HCT116 (cell line): ENCODE data around the gene BYSL. TPM values are rescaled to one million over a fixed set of nuclear protein-coding genes. Genes with fewer than 3 reads are reported as not detected.

Source experiments
- ATAC-seq: fragments of 200-7000 bp; cut with Tn5 transposase; 2 replicates; pipeline ENCODE4 v1.9.1; 2020; ENCODE audit warnings: mild to moderate bottlenecking, moderate library complexity
- BruUV-seq: library from RNA; stranded (reverse); fragments of 400-500 nt; replicated peaks from 2 replicates; lab custom pipeline; 2021; lab: Mats Ljungman, UMichigan
- CTCF ChIA-PET: fragments of 300-600 bp; sonication (Branson Sonifier 250); formaldehyde crosslinking; loops from one replicate; lab custom pipeline; 2021; ENCODE audit warnings: antibody characterized with exemption; lab: Charles Lee
- POLR2A ChIA-PET: fragments of 300-600, 350-600 bp; sonication (Branson Sonifier 250); formaldehyde crosslinking; loops from one replicate; lab custom pipeline; 2021; ENCODE audit warnings: antibody characterized with exemption; lab: Charles Lee
- RAD21 ChIA-PET, 2 experiments: fragments of 300-600 bp; sonication (Branson Sonifier 250); formaldehyde crosslinking; loops; one replicate each; lab custom pipeline; 2023; ENCODE audit warnings: low total read pairs in 2 of 2; ENCODE audit not compliant: uncharacterized antibody in 2 of 2, unreplicated experiment in 2 of 2, low non-redundant PET in 1 of 2; lab: Charles Lee
- DNase-seq: peaks from one replicate; pipeline ENCODE4 v3.0.0-alpha.2; 2010; ENCODE audit warnings: low read depth, low spot score
- H2AFZ ChIP-seq: fragments of 200-600 bp; shearing (Covaris generic), sonication (generic); 2 replicates; pipeline ENCODE4 v1.6.1; 2017; ENCODE audit warnings: low read depth, mixed run types, mixed read lengths, antibody characterized with exemption, low read length; ENCODE audit not compliant: poor library complexity, severe bottlenecking
- H3K27ac ChIP-seq: 2 replicates; pipeline ENCODE4 v1.5.1; 2012; ENCODE audit warnings: low read depth, low read length
- H3K27me3 ChIP-seq: fragments of 200-600 bp; sonication (generic); 2 replicates; pipeline ENCODE4 v1.6.1; 2016; ENCODE audit warnings: mixed run types, low read length, mixed read lengths; ENCODE audit not compliant: insufficient read depth
- H3K36me3 ChIP-seq, 2 experiments: fragments of 200-500 bp in 1 of 2; fragments of 200-600 bp in 1 of 2; sonication (Bioruptor generic) in 1 of 2; sonication (generic) in 1 of 2; 2 replicates each; pipeline versions ENCODE4 v1.5.1 to v1.6.1; 2014 to 2016; ENCODE audit warnings: low read length in 2 of 2, inconsistent platforms in 1 of 2, mixed read lengths in 1 of 2, mixed run types in 1 of 2; ENCODE audit not compliant: insufficient read depth in 2 of 2, control insufficient read depth in 1 of 2
- H3K4me1 ChIP-seq, 2 experiments: fragments of 200-600 bp in 1 of 2; sonication (generic) in 1 of 2; 2 replicates each; pipeline versions ENCODE4 v1.5.1 to v1.6.1; 2012 to 2017; ENCODE audit warnings: low read length in 2 of 2, inconsistent platforms in 1 of 2, mild to moderate bottlenecking in 1 of 2, mixed read lengths in 1 of 2, mixed run types in 1 of 2, moderate library complexity in 1 of 2; ENCODE audit not compliant: insufficient read depth in 2 of 2, control insufficient read depth in 1 of 2
- H3K4me2 ChIP-seq: fragments of 200-600 bp; sonication (generic); 2 replicates; pipeline ENCODE4 v1.6.1; 2017; ENCODE audit warnings: mixed run types, low read length, mixed read lengths
- H3K4me3 ChIP-seq, 2 experiments: fragments of 200-600 bp in 1 of 2; sonication (generic) in 1 of 2; replicated peaks in 1 of 2; 2 replicates each; pipeline ENCODE4 v1.5.1; 2011 to 2016; ENCODE audit warnings: low read length in 2 of 2, control low read depth in 1 of 2, low read depth in 1 of 2, mild to moderate bottlenecking in 1 of 2, mixed read lengths in 1 of 2, mixed run types in 1 of 2
- H3K79me2 ChIP-seq: fragments of 200-600 bp; sonication (generic); 2 replicates; pipeline ENCODE4 v1.6.1; 2017; ENCODE audit warnings: mild to moderate bottlenecking, mixed run types, low read length, moderate library complexity, mixed read lengths; ENCODE audit not compliant: insufficient read depth
- H3K9ac ChIP-seq: fragments of 200-600 bp; sonication (generic); 2 replicates; pipeline ENCODE4 v1.6.1; 2016; ENCODE audit warnings: low read length, mixed read lengths
- H3K9me2 ChIP-seq: fragments of 200-600 bp; sonication (generic), shearing (Covaris generic); 2 replicates; pipeline ENCODE4 v1.6.1; 2017; ENCODE audit warnings: mixed run types, mild to moderate bottlenecking, moderate library complexity; ENCODE audit not compliant: insufficient read depth
- H3K9me3 ChIP-seq, 2 experiments: fragments of 200-500 bp in 1 of 2; fragments of 200-600 bp in 1 of 2; sonication (Bioruptor generic) in 1 of 2; sonication (generic) in 1 of 2; 2 replicates each; pipeline ENCODE4 v1.6.1; 2014 to 2017; ENCODE audit warnings: low read length in 2 of 2, mixed read lengths in 2 of 2, inconsistent platforms in 1 of 2, low read depth in 1 of 2, mild to moderate bottlenecking in 1 of 2, mixed run types in 1 of 2, moderate library complexity in 1 of 2; ENCODE audit not compliant: control insufficient read depth in 1 of 2, insufficient read depth in 1 of 2
- H4K20me1 ChIP-seq: fragments of 200-600 bp; sonication (generic), shearing (Covaris generic); 2 replicates; pipeline ENCODE4 v1.6.1; 2017; ENCODE audit warnings: mixed run types, mild to moderate bottlenecking, moderate library complexity; ENCODE audit not compliant: insufficient read depth
- CEBPB ChIP-seq: IDR thresholded peaks from 2 replicates; pipeline ENCODE4 v1.6.1; 2012; ENCODE audit warnings: low read depth
- EGR1 ChIP-seq: IDR thresholded peaks from 2 replicates; pipeline ENCODE4 v1.6.1; 2012; ENCODE audit warnings: low read depth
- EZH2phosphoT487 ChIP-seq: fragments of 200-600 bp; IDR thresholded peaks from 2 replicates; pipeline ENCODE4 v1.6.1; 2018; ENCODE audit warnings: antibody characterized with exemption, borderline replicate concordance
- SIN3A ChIP-seq: IDR thresholded peaks from 2 replicates; pipeline ENCODE4 v1.6.1; 2012; ENCODE audit warnings: low read depth
- SRF ChIP-seq: IDR thresholded peaks from 2 replicates; pipeline ENCODE4 v1.6.1; 2012; ENCODE audit warnings: low read depth
- intact Hi-C: fragments of 100-400 bp; cut with micrococcal nuclease; formaldehyde crosslinking; loops from 2 replicates; pipeline ENCODE4 v1.10.0; 2022
- total RNA-seq: library from RNA; stranded (reverse); gene quantifications from one replicate; pipeline ENCODE4 v1.2.1, GENCODE V29; 2021; ENCODE audit not compliant: unreplicated experiment
- TF ChIP-seq, protein P1 (sequence below): IDR thresholded peaks from 2 replicates; pipeline ENCODE4 v1.6.1; 2012

BYSL gene
- total RNA-seq, 1 experiment from 2014 or later: 55.7 TPM

DNA sequence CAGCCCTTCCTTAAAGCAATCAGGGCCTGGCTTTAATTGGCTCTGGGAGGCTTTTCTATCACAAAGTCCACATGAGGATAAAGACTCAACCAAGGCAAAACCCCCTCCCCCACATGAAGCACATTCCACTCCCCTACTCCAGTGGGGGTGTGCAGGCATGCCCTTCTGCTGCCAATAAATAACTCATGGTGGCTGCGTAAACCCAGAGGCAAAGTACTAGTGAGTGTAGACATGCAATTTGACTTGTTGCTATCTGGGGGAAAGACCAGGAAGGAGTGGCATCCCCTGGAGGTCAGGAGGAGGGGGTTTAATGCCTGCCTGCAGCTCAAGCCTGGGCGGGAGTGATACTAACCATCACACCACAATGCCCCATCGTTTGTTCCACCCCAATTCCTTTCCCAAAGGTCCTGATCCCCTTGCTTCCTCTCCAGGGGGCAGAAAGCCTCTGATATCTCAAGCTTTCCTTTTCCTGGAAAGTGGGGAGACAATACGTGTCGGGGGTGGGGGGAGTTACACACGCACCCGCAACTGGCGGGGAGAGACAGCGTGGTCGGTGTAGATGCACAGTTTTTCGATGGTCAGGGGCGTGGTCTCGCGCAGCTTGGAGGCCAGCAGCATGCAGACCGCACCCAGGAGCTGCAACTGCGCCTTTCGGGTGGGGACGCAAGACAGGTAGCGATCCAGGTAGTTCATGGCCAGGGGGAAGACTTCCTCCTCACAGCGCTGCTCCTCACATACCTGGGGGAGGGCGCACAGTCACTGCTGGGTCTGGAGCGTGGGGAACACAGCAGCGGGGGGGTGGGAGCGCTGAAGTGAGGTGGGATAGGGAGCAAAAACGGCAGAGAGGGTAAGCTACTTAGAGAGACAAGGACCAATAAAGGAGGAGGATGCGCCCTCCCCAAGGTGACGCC is 18.8 kb downstream of the BYSL start:
- Histone ChIP-seq H4K20me1 (no peaks in the 10 kb centered on the region), H3K36me3 (no peaks in the 10 kb centered on the region; a peak in 2 of 4 replicates), H3K9me3 (no peaks in the 10 kb centered on the region), H3K9ac (peak overlapping the region; percentile 71), H2AFZ (no peak overlapping the region), H3K4me2 (peak overlapping the region; percentile 84), H3K4me3 (peak overlapping the region; percentile 81 to 88), H3K4me1 (peaks cover 12 to 35% of the 10 kb centered on the region in 2 experiments; a peak in 3 of 4 replicates), H3K27me3 (no peaks in the 10 kb centered on the region), H3K9me2 (no peaks in the 10 kb centered on the region), H3K79me2 (no peaks in the 10 kb centered on the region; the same call in 1 of the 2 replicates), H3K27ac (peak overlapping the region; percentile 50; the same call in 1 of the 2 replicates)
- TF ChIP-seq SRF (no peak), EZH2phosphoT487 (no peak), CEBPB (no peak), SIN3A (no peak)
- TF ChIP-seq, protein P1, sequence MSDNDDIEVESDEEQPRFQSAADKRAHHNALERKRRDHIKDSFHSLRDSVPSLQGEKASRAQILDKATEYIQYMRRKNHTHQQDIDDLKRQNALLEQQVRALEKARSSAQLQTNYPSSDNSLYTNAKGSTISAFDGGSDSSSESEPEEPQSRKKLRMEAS: no peak
- BruUV-seq: TSS peak; percentile 22
- intact Hi-C loops: loop anchor here (5.0 kb wide), 2 partner anchors 102 to 153 kb away; partner anchors contain the start of gene TOMM6
- ATAC-seq: no peak
- RAD21 ChIA-PET: no interaction called here
- POLR2A ChIA-PET: interaction anchor here (0.9 kb wide), 1 partner anchor 19 kb away, joined by 6 read pairs; the partner anchor contains the start of genes BYSL and MED20
- no peak for DNase-seq
- CTCF ChIA-PET: interaction anchor here (1.6 to 4.8 kb wide), 2 partner anchors 18 to 153 kb away, joined by 4 to 23 read pairs; partner anchors contain the start of genes BYSL, MED20 and TOMM6

DNA sequence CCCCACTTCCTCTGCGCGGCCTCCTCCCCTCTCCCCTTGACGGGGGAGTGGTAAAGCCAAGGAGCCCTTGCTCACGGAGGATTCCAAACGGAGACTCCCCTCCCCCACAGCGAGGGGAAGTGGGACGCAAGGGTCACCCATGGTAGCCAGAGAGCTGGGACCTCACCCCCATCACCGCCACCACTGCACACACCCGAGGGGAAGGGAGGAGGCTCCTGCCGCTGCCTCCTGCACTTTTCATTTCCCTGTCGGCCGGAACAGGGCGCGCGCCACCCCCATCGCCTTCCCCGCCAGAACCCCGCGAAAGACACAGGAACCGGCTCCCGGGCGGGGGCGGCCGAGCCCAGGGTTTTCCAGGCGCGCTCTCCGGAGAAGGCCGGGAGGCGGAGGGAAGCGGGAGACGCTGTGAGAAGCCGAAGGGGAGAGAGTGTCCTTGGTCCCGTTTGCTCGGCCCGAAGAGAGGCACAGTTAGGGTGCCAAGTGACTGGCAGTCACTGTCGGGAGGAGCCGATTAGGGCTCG is 19.5 kb downstream of the BYSL start:
- Histone ChIP-seq H3K4me3 (peak overlapping the region; percentile 81 to 88), H2AFZ (no peak overlapping the region), H3K9ac (peak overlapping the region; percentile 71), H3K36me3 (no peaks in the 10 kb centered on the region; a peak in 1 of 4 replicates), H3K4me1 (peaks cover 12 to 35% of the 10 kb centered on the region in 2 experiments; a peak in 3 of 4 replicates), H3K4me2 (peak overlapping the region; percentile 84), H4K20me1 (no peaks in the 10 kb centered on the region), H3K9me3 (no peaks in the 10 kb centered on the region), H3K79me2 (no peaks in the 10 kb centered on the region; the same call in 1 of the 2 replicates), H3K9me2 (no peaks in the 10 kb centered on the region), H3K27me3 (no peaks in the 10 kb centered on the region), H3K27ac (peak overlapping the region; percentile 50)
- TF ChIP-seq EGR1 (0 out of 2 replicates have a peak, but pooled peaks have one; percentile 37), CEBPB (no peak)
- ChIA-PET CTCF (interaction anchor here (1.5 to 4.8 kb wide), 3 partner anchors 19 to 155 kb away, joined by 3 to 23 read pairs (median 4); partner anchors contain the start of genes BYSL, MED20 and TOMM6), RAD21 (interaction anchor here in 1 of 2 experiments (0.6 kb wide), 1 partner anchor 15 kb away, joined by 3 read pairs; no protein-coding TSS in a partner anchor), POLR2A (no interaction called here)
- ATAC-seq (peak; percentile 16), DNase-seq (no peak)
- BruUV-seq: no TSS peak
- intact Hi-C loops: loop anchor here (5.0 kb wide), 1 partner anchor 101 kb away; no protein-coding TSS in a partner anchor
